ENCODE data around the gene MAP1LC3C. TPM values are rescaled to one million over a fixed set of nuclear protein-coding genes. Genes with fewer than 3 reads are reported as not detected.
"Not testable (repeated sequence)": the region's sequence is repeated elsewhere in the genome, so short reads cannot be mapped to it uniquely, and the experiment has no call there.

MAP1LC3C gene
- total RNA-seq, 1 donor from 2014 or later, result 0.42 TPM

DNA sequence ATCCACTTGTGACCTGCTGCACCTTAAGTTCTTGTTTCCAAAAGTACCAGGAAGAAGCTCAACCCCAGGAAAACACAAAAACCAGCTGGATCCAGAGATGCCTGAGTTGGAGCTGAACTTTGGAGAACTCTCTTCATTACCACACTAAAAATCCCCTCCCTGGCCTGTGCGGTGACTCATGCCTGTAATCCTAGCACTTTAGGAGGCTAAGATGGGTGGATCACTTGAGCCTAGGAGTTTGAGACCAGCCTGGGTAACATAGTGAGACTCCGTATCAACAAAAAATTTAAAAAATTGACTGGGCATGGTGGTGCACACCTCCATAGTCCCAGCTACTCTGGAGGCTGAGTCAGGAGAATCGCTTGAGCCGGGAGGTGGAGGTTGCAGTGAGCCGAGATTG, 6.2 kb downstream of the MAP1LC3C start:
- no peak for DNase-seq (ENCODE audit: low spot score in 2 of 2, unreplicated experiment in 2 of 2)
- no peaks in the 10 kb centered on the region for H3K36me3 Mint-ChIP-seq
- no peak overlapping the region for H3K27ac Mint-ChIP-seq
- peaks cover 19% of the 10 kb centered on the region for H3K4me1 Mint-ChIP-seq
- no peak overlapping the region for H3K4me3 Mint-ChIP-seq
- no peak for TF ChIP-seq CTCF (IDR thresholded peaks at IDR 0.05; ENCODE audit: unreplicated experiment)
- H3K27me3 Mint-ChIP-seq (ENCODE audit: low read depth), result no peaks in the 10 kb centered on the region
- H3K9me3 Mint-ChIP-seq, result no peaks in the 10 kb centered on the region

- Mint-ChIP-seq H3K4me1 (peaks cover 19% of the 10 kb centered on the region), H3K4me3 (no peak overlapping the region), H3K9me3 (no peaks in the 10 kb centered on the region), H3K27me3 (ENCODE audit: low read depth) (no peaks in the 10 kb centered on the region), H3K27ac (no peak overlapping the region), H3K36me3 (no peaks in the 10 kb centered on the region)
- no peak for DNase-seq (ENCODE audit: low spot score in 2 of 2, unreplicated experiment in 2 of 2)
- TF ChIP-seq CTCF (IDR thresholded peaks at IDR 0.05; ENCODE audit: unreplicated experiment), result no peak
These were observed 8.9 kb downstream of the MAP1LC3C start for GRCh38 chr1:241990040-241990439.

GRCh38 chr1:241988389-241988930, 10.4 kb downstream of the MAP1LC3C start:
- not testable (repeated sequence) for H3K36me3 Mint-ChIP-seq; H3K9me3 Mint-ChIP-seq; DNase-seq (ENCODE audit: low spot score in 2 of 2, unreplicated experiment in 2 of 2); H3K4me3 Mint-ChIP-seq; H3K27me3 Mint-ChIP-seq (ENCODE audit: low read depth)
- H3K27ac Mint-ChIP-seq, result peak overlapping the region; percentile 12
- H3K4me1 Mint-ChIP-seq, result peaks cover 19% of the 10 kb centered on the region

GRCh38 chr1:241985787-241986186, 13.1 kb downstream of the MAP1LC3C start:
- TF ChIP-seq CTCF (IDR thresholded peaks at IDR 0.05; ENCODE audit: unreplicated experiment), result peak; percentile 50
- DNase-seq (ENCODE audit: low spot score in 2 of 2, unreplicated experiment in 2 of 2), result no peak

GRCh38 chr1:241979926-241980325, 19.0 kb downstream of the MAP1LC3C start:
- no peak overlapping the region for H3K4me3 Mint-ChIP-seq
- no peaks in the 10 kb centered on the region for H3K27me3 Mint-ChIP-seq (ENCODE audit: low read depth)
- no peak for TF ChIP-seq CTCF (IDR thresholded peaks at IDR 0.05; ENCODE audit: unreplicated experiment)
- DNase-seq (ENCODE audit: low spot score in 2 of 2, unreplicated experiment in 2 of 2), result no peak
- no peaks in the 10 kb centered on the region for H3K9me3 Mint-ChIP-seq
- no peaks in the 10 kb centered on the region for H3K4me1 Mint-ChIP-seq
- no peak overlapping the region for H3K27ac Mint-ChIP-seq
- H3K36me3 Mint-ChIP-seq, result peaks cover 3% of the 10 kb centered on the region

More at GRCh38 chr1:241985787-241986186, 13.1 kb downstream of the MAP1LC3C start:
- no peaks in the 10 kb centered on the region for H3K9me3 Mint-ChIP-seq
- no peak overlapping the region for H3K4me3 Mint-ChIP-seq
- H3K27ac Mint-ChIP-seq, result no peak overlapping the region
- peaks cover 15% of the 10 kb centered on the region for H3K4me1 Mint-ChIP-seq
- H3K27me3 Mint-ChIP-seq (ENCODE audit: low read depth), result no peaks in the 10 kb centered on the region
- no peaks in the 10 kb centered on the region for H3K36me3 Mint-ChIP-seq

GRCh38 chr1:241979071-241979470, 19.8 kb downstream of the MAP1LC3C start:
- Mint-ChIP-seq H3K9me3 (no peaks in the 10 kb centered on the region), H3K27ac (no peak overlapping the region), H3K4me3 (no peak overlapping the region), H3K27me3 (ENCODE audit: low read depth) (no peaks in the 10 kb centered on the region), H3K4me1 (no peaks in the 10 kb centered on the region), H3K36me3 (peaks cover 3% of the 10 kb centered on the region)
- TF ChIP-seq CTCF (IDR thresholded peaks at IDR 0.05; ENCODE audit: unreplicated experiment), result no peak
- no peak for DNase-seq (ENCODE audit: low spot score in 2 of 2, unreplicated experiment in 2 of 2)

Data from mesothelial cell of epicardium (in vitro differentiated cells).